GM21367 (cell line): ENCODE measurements around the gene ZC4H2.
"Not testable (repeated sequence)": the region's sequence is repeated elsewhere in the genome, so short reads cannot be mapped to it uniquely, and the experiment has no call there.

Experiments
- ATAC-seq: cut with Tn5 transposase; IDR thresholded peaks from one replicate; pipeline ENCODE4 v1.9.1; 2021; ENCODE audit not compliant: unreplicated experiment

ZC4H2 gene

DNA sequence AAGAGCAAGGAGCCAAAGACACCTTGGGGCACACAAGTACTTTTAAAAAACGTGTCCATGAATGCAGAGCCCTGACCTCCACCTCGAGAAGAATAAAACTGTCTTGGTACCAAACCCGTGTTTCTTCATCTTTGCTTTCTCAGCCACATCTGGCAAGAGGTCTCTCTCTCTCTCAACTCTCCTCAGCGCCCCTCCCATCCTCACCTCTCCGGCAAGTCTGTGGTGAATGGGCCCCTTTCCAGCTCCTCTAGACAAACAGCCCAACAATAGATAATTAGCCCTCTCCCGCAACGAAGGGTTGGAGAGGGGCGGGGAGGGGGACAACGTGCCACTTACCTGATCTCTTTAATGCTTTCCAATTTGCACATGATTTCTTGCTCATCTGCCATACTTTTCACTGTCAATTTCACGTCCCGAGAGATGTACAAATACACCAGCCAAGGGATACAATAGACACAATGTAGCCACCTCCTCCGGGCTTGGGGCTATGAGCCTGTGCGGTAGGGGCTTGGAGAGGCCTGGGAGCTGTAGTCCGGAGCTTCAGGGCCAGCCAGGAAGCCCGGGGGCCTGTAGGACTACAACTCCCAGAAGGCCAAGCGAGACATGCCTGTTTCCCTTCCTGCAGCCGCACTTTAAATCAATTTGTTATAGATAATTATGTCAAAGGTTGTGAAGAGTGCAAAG lies at the start of gene ZC4H2:
Gene ZC4H2 (minus strand): TSS at position 462 of the 684 bp plus-strand sequence. CDS start 73 bp downstream, at position 389.
- ATAC-seq: peak; percentile 100

GRCh38 chrX:65017451-65017850 lies 41.2 kb upstream of the ZC4H2 start:
- no peak for ATAC-seq

- ATAC-seq: no peak
These were observed 38.0 kb upstream of the ZC4H2 start for GRCh38 chrX:65014230-65014629.

DNA sequence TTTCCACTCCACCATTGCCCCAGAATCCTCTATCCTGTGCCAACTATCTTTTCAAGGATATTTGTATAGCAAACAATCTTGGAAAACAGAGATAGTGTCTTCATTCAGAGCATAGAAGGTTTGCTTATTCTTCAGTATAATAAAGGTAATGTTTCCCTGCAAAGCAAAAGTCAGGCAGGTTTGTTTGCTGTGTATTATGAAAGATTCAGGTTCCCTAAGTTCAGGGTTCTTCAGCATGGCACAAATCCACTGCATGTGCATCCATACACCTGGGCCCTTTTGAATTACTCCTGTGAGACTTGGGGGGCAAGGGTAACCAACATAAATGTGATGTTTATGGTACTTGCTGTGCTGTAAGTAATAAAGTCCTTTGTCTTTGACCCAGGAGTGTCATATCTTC lies 33.2 kb upstream of the ZC4H2 start:
- no peak for ATAC-seq

- not testable (repeated sequence) for ATAC-seq
These were observed 26.0 kb upstream of the ZC4H2 start for GRCh38 chrX:65002208-65002607.

DNA sequence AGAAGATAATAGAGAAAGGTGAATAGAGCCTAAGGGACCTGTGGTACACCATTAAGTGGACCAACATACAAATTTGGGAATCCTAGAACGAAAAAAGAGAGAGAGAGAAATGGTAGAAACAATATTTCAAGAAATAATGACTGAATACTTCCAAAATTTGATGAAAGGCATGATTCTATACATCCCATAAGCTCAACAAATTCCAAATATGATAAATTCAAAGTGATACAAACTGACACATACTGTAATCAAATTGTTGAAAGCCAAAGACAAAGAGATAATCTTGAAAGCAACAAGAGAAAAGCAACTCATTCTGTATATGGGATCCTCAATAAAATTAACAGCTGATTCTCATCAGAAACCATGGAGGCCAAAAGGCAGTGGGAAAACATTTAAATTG lies 20.6 kb upstream of the ZC4H2 start:
- ATAC-seq: no peak

- ATAC-seq: no peak
These were observed 18.0 kb upstream of the ZC4H2 start for GRCh38 chrX:64994131-64994798.

DNA sequence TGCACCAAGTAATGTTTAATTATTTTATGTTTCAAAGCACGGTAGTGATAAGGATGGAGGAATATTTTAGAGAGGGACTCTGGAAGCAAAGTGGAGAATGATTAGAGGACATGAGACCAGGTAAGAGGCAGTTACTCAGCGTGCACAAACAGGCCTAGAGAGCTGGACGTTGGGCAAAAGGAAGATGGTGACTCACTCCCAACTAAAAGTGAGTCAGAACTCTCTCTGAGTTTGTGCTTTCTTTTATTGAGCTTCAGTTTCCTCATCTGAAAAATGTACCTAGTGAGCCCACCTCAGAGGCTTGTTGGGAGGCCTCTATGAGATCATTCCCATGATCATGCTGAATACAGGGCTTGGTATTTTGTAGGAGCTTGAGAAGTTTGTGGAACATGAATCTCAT lies 1.6 kb upstream of the ZC4H2 start:
- ATAC-seq: no peak

DNA sequence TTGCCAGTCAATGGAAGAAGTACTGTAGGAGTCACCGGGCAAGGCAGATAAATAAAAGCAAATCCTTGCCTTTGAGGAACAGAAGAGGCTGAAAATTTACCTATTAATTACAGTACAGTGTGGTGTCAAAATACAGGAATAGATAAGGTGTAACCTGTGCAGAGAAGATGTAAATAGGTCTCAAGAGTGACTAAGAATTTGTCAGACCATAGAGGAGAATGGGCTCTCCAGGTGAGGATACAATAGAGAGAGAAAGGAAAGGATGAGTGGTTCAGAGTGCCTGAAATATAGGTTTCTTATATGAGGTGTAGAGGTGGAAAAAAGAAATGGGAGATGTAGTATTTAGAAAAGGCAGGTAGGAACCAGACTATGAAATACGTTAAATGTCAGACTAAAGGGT lies 801 bp upstream of the ZC4H2 start:
- ATAC-seq: no peak

DNA sequence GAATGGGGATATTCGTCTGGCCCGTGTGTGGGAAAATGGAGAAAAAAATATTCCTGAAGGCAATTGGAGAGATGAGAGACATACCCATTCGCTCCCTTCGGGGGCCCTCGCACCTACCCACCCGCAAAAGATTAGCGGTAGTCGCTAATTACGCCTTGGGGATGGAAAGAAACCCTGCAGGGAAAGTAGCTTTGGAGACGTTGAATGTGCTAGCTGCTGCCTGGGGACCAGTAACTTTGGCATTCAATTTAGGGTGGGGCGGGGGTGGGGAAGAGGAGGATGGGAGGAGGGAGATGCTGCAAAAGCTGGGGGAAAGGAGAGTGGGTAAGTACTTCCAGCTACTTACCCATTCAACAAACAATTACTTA lies 407 bp upstream of the ZC4H2 start:
- ATAC-seq: peak; percentile 27

DNA sequence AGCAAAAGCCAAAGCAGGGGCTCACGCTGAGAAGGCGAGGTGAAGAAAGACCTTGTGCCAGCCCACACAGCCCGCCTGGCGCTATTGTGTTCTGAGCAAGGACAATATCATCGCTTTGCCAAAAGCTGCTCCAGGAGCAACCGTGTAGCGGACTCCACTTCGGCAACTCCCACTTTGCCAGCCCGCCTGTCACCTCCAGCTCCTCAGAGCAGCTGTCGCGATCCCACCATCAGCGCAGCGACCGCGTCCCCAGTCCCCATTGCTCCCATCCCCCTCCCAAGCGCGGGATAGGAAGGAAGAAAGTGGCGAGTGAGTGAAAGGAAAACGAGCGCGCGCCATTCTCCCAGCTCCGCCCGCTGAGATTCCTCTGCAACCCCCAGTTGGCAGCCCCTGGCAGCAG lies 759 bp downstream of the ZC4H2 start:
- ATAC-seq: no peak

DNA sequence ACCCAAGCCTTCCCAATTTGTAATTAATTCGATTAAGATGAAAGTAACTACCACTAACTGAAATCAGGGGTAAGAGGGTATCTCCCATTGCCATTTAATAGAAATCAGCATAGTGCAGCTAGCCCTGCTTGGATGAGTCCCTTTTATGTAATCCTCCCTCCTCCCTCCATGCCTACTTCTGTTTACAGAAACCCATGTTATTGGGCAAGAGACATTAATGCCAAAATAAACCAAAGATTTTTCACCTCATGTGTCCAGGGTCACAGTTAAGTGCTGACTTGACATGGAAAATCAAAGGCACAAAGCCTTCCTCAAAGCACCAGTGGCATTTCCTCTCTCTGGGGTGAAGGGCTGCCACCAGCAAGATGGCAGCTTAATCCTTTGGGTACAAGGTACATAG lies 50.8 kb downstream of the ZC4H2 start:
- ATAC-seq: no peak

DNA sequence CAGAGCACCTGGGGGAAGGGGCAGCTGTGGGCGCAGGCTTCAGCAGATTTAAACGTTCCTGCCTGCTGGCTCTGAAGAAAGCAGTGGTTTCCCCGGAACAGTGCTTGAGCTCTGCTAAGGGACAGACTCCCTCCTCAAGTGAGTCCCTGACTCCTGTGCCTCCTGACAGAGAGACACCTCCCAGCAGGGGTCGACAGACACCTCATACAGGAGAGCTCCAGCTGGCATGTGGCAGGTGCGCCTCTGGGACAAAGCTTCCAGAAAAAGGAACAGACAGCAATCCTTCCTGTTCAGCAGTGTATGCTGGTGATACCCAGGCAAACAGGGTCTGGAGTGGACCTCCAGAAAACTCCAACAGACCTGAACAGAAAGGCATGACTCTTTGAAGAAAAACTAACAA lies 68.1 kb downstream of the ZC4H2 start:
- ATAC-seq: no peak

- peak; percentile 57 for ATAC-seq
These were observed 81.7 kb downstream of the ZC4H2 start for GRCh38 chrX:64894454-64895038.

DNA sequence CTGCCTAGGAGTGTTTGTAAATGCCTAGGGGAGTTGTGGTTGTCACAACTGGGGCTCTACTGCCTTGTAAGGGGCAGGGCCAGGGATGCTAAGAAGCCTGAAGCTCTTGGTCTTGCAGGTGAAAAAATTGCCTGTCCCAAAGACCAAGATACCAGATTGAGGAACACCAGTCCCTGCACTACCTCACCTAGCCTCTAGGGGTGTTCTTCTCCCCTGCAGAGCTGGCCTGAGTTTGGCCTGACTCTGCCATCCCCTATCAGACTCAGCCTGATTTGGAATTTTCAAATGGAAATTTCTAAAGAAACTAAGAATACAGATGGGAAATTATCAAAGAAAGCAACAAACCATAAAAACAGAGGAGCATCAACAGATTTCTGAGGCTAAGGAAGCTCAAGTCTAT lies 90.4 kb downstream of the ZC4H2 start:
- ATAC-seq: peak; percentile 58

DNA sequence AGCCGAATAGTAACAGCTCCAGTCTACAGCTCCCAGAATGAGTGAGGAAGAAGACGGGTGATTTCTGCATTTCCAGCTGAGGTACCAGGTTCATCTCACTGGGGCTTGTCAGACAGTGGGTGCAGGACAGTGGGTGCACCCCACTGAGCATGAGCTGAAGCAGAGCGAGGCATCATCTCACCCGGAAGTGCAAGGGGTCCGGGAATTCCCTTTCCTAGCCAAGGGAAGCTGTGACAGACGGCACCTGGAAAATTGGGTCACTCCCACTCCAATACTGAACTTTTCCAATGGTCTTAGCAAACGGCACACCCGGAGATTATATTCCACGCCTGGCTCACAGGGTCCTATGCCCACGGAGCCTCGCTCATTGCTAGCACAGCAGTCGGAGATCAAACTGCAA lies 97.5 kb downstream of the ZC4H2 start:
- not testable (repeated sequence) for ATAC-seq

DNA sequence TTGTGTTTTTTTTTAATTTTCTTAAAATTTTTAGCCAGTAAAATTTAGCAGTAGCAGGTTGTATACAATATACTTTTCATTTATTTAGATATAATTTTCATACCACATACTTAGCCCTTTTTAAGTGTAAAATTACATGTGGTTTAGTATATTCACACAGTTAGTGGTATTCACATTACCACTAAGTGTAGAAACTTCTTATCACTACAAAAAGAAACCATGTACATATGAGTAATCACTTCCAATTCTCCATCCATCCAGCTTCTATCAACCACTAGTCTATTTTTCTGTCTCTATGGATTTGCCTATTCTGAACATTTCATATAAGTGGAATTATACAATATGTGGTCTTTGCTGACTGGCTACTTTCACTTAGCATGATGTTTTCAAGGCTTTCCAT lies 109.0 kb downstream of the ZC4H2 start:
- ATAC-seq: no peak
